ENCODE measurements around the gene MAST3. TPM values are rescaled to one million over a fixed set of nuclear protein-coding genes. Genes with fewer than 3 reads are reported as not detected.

MAST3 gene
- total and polyA plus RNA-seq, 2 of the 13 experiments (the other 11 are each of a cell fraction or from before 2014, with no cell fraction given): 4.1 to 4.6 TPM

GRCh38 chr19:18167975-18168645 lies 70.5 kb downstream of the MAST3 start (continued):
- TF ChIP-seq PITX1 (CRISPR knock-in tag; IDR thresholded peaks at IDR 0.05): peak; percentile 15; the same call in 1 of the 2 replicates
- TF ChIP-seq SOX5 (CRISPR knock-in tag; IDR thresholded peaks at IDR 0.05; ENCODE audit: borderline replicate concordance): no peak
- TF ChIP-seq LCORL (IDR thresholded peaks at IDR 0.05): no peak
- 0 out of 2 replicates have a peak, but pooled peaks have one; percentile 18 for TF ChIP-seq LCORL (CRISPR knock-in tag; IDR thresholded peaks at IDR 0.05)
- no peak; the same call in 1 of the 2 replicates for TF ChIP-seq ZNF232 (CRISPR knock-in tag; IDR thresholded peaks at IDR 0.05; ENCODE audit: borderline replicate concordance)
- no peak for TF ChIP-seq ZNF737 (CRISPR knock-in tag; IDR thresholded peaks at IDR 0.05; ENCODE audit: borderline replicate concordance)
- peak; percentile 51 for TF ChIP-seq ZNF687 (CRISPR knock-in tag; IDR thresholded peaks at IDR 0.05)
- no peak for TF ChIP-seq RXRB (CRISPR knock-in tag; IDR thresholded peaks at IDR 0.05; ENCODE audit: borderline replicate concordance)
- peak; percentile 19 for TF ChIP-seq AGO2 (optimal IDR thresholded peaks at IDR 0.05; ENCODE audit: low read depth, low read length)
- no peak for TF ChIP-seq ZIK1 (CRISPR knock-in tag; IDR thresholded peaks at IDR 0.05; ENCODE audit: borderline replicate concordance, low read depth)
- no peak for TF ChIP-seq NR2C2 (CRISPR knock-in tag; IDR thresholded peaks at IDR 0.05; ENCODE audit: borderline replicate concordance)
- peak; percentile 53 for TF ChIP-seq XRCC5 (optimal IDR thresholded peaks at IDR 0.05; ENCODE audit: low read length)
- TF ChIP-seq CTCF (CRISPR knock-in tag; IDR thresholded peaks at IDR 0.05): peak; percentile 80
- no peak for TF ChIP-seq ZNF557 (CRISPR knock-in tag; IDR thresholded peaks at IDR 0.05)
- no peak for TF ChIP-seq EHMT2 (IDR thresholded peaks at IDR 0.05; ENCODE audit: borderline replicate concordance, low read depth, low read length)
- 0 out of 2 replicates have a peak, but pooled peaks have one; percentile 15 for TF ChIP-seq ELF3 (CRISPR knock-in tag; IDR thresholded peaks at IDR 0.05)
- no peak for TF ChIP-seq HIC2 (CRISPR knock-in tag; IDR thresholded peaks at IDR 0.05; ENCODE audit: low read depth)
- peak; percentile 78 for TF ChIP-seq RAD21 (CRISPR knock-in tag; IDR thresholded peaks at IDR 0.05)
- peak; percentile 77 for TF ChIP-seq ZNF143 (CRISPR knock-in tag; IDR thresholded peaks at IDR 0.05)
- peak; percentile 77 for TF ChIP-seq STAG1 (CRISPR knock-in tag; IDR thresholded peaks at IDR 0.05)
- TF ChIP-seq GRHL1 (CRISPR knock-in tag; conservative IDR thresholded peaks at IDR 0.05): no peak

Data from HepG2 (cell line).